HEK293T (cell line): ENCODE measurements around the gene UNC50.

Source experiments
- ARNT ChIP-seq: fragments of 450-650 bp; IDR thresholded peaks from 2 replicates; pipeline ENCODE4 v1.6.1; 2017; ENCODE audit warnings: mild to moderate bottlenecking
- CTBP1 ChIP-seq: fragments of 450-650 bp; IDR thresholded peaks from 2 replicates; pipeline ENCODE4 v1.6.1; 2016; ENCODE audit warnings: borderline replicate concordance
- FOXK2 ChIP-seq: fragments of 450-650 bp; IDR thresholded peaks from 2 replicates; pipeline ENCODE4 v1.6.1; 2016; ENCODE audit warnings: mild to moderate bottlenecking
- FOXM1 ChIP-seq: fragments of 450-650 bp; IDR thresholded peaks from 2 replicates; pipeline ENCODE4 v1.6.1; 2017; ENCODE audit warnings: mild to moderate bottlenecking, borderline replicate concordance
- LEF1 ChIP-seq: fragments of 450-650 bp; IDR thresholded peaks from 2 replicates; pipeline ENCODE4 v1.6.1; 2017; ENCODE audit warnings: mild to moderate bottlenecking, borderline replicate concordance
- NFRKB ChIP-seq: fragments of 450-650 bp; IDR thresholded peaks from 2 replicates; pipeline ENCODE4 v1.6.1; 2016; ENCODE audit warnings: mild to moderate bottlenecking, moderate library complexity
- SP1 ChIP-seq: fragments of 450-650 bp; IDR thresholded peaks from 2 replicates; pipeline ENCODE4 v1.6.1; 2017
- TARDBP ChIP-seq: fragments of 450-650 bp; IDR thresholded peaks from 2 replicates; pipeline ENCODE4 v1.6.1; 2016

DNA sequence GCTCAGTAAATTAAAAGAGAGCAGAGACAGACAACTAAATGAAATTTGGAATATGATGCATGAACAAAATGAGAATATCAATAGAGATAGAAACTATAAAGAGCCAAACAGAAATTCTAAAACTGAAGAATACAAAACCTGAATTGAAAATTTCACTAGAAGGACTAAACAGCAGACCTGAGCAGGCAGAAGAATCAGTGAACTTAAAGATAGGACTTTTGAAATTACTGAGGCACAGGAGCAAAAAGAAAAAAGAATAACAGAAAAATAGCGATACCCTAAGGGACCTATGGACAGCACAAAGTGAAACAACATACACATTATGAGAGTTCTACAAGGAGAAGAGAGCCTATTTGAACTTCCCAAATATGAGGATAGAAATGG lies 41.6 kb downstream of the UNC50 start:
- TF ChIP-seq SP1 (no peak), CTBP1 (no peak), LEF1 (no peak), NFRKB (no peak), FOXK2 (no peak), ARNT (no peak), TARDBP (no peak), FOXM1 (no peak)
